H1 (cell line): Measurements from ENCODE around the gene VOPP1. TPM values are rescaled to one million over a fixed set of nuclear protein-coding genes. Genes with fewer than 3 reads are reported as not detected.

Experiments used
- ATF3 ChIP-seq: IDR thresholded peaks from 2 replicates; pipeline ENCODE4 v1.6.1; 2011; ENCODE audit warnings: low read depth, mild to moderate bottlenecking, low read length; ENCODE audit not compliant: insufficient read depth
- BACH1 ChIP-seq: IDR thresholded peaks from 2 replicates; pipeline ENCODE4 v1.6.1; 2012; ENCODE audit warnings: low read length, improper control_type of control experiment
- BCL11A ChIP-seq, 2 experiments: IDR thresholded peaks; one replicate each; pipeline ENCODE4 v1.6.1; 2011; ENCODE audit warnings: low read depth in 2 of 2, low read length in 2 of 2, mild to moderate bottlenecking in 2 of 2
- CBX8 ChIP-seq: fragments of 300-800, 300-1000 bp; sonication (generic); IDR thresholded peaks from 2 replicates; pipeline ENCODE4 v1.7.1; 2016; ENCODE audit warnings: low read depth, low read length, borderline replicate concordance
- CHD7 ChIP-seq: fragments of 300-600 bp; sonication (generic); IDR thresholded peaks from 2 replicates; pipeline ENCODE4 v1.7.1; 2012; ENCODE audit warnings: low read length, moderate library complexity, mild to moderate bottlenecking, inconsistent platforms; ENCODE audit not compliant: insufficient replicate concordance
- JUN ChIP-seq: IDR thresholded peaks from 2 replicates; pipeline ENCODE4 v1.6.1; 2011; ENCODE audit warnings: low read depth, mild to moderate bottlenecking, improper control_type of control experiment, low read length
- RNF2 ChIP-seq: fragments of 200-900, 300-1000 bp; sonication (generic); IDR thresholded peaks from 2 replicates; pipeline ENCODE4 v1.7.1; 2016; ENCODE audit warnings: borderline replicate concordance, low read depth, mild to moderate bottlenecking, antibody characterized with exemption, low read length; ENCODE audit not compliant: poor library complexity, severe bottlenecking; ENCODE audit errors: missing control alignments
- ZNF274 ChIP-seq: IDR thresholded peaks from 2 replicates; pipeline ENCODE4 v1.7.0; 2012; ENCODE audit warnings: low read length, borderline replicate concordance; ENCODE audit errors: extremely low read depth
- polyA plus RNA-seq, 7 experiments: library from polyadenylated mRNA; depleted of rRNA in 3 of 7; stranded (reverse) in 5 of 7; unstranded in 2 of 7; fragments of >200 nt in 5 of 7; fragments of 200-250 nt in 2 of 7; gene quantifications; 1 replicate in 5 of 7; 2 replicates in 1 of 7; 4 replicates in 1 of 7; pipeline versions ENCODE4 v1.2.1 to v1.2.3, GENCODE V29; 2011 to 2013; ENCODE audit warnings: missing spikeins in 2 of 7, mixed read lengths in 2 of 7
- total RNA-seq: library from RNA; stranded (reverse); fragmentation: NEBNext Ultra II Directional; extraction: Animal tissue kit (Norgen Biotek cat#: 25700); gene quantifications from 2 replicates; pipeline ENCODE4 v1.2.1, GENCODE V29; 2021

Gene VOPP1
- total and polyA plus RNA-seq, 2 of the 8 experiments (the other 6 are each of a cell fraction or from before 2014, with no cell fraction given), result 44.7 to 83.0 TPM

GRCh38 chr7:55502124-55502857, 70.0 kb downstream of the VOPP1 start (continued):
- no peak for TF ChIP-seq ZNF274
- TF ChIP-seq ATF3, result no peak
- no peak for TF ChIP-seq CBX8
- no peak for TF ChIP-seq BCL11A (IDR thresholded peaks at IDR 0.05; ENCODE audit: low read depth in 2 of 2, low read length in 2 of 2)
- no peak for TF ChIP-seq JUN
- TF ChIP-seq RNF2, result no peak
- TF ChIP-seq BACH1, result no peak
- TF ChIP-seq CHD7, result no peak
